GM12878 (cell line): ENCODE results near the gene USP5. TPM values are rescaled to one million over a fixed set of nuclear protein-coding genes. Genes with fewer than 3 reads are reported as not detected.

ENCODE experiments used
- CBFB ChIP-seq: IDR thresholded peaks from 2 replicates; pipeline ENCODE4 v1.6.1; 2016; ENCODE audit warnings: antibody characterized with exemption, low read depth
- CBX3 ChIP-seq: fragments of 200-600 bp; sonication (generic); IDR thresholded peaks from 2 replicates; pipeline ENCODE4 v1.6.1; 2016; ENCODE audit warnings: low read depth, borderline replicate concordance
- ESRRA ChIP-seq: IDR thresholded peaks from 2 replicates; pipeline ENCODE4 v1.6.1; 2012; ENCODE audit warnings: mild to moderate bottlenecking, low read length, improper control_type of control experiment
- ETV6 ChIP-seq, 2 experiments: fragments of 450-650 bp in 1 of 2; IDR thresholded peaks in 1 of 2; conservative IDR thresholded peaks in 1 of 2; 2 replicates each; pipeline ENCODE4 v1.6.1; 2014; ENCODE audit warnings: antibody characterized with exemption in 1 of 2, borderline replicate concordance in 1 of 2, low read depth in 1 of 2, mild to moderate bottlenecking in 1 of 2, moderate library complexity in 1 of 2
- FOS ChIP-seq: IDR thresholded peaks from 3 replicates; pipeline ENCODE4 v1.6.1; 2011; ENCODE audit warnings: borderline replicate concordance; ENCODE audit not compliant: insufficient read length; ENCODE audit errors: extremely low read depth
- FOXK2 ChIP-seq: fragments of 450-650 bp; IDR thresholded peaks from 2 replicates; pipeline ENCODE4 v1.6.1; 2017; ENCODE audit warnings: mild to moderate bottlenecking, moderate library complexity
- FOXM1 ChIP-seq: IDR thresholded peaks from 2 replicates; pipeline ENCODE4 v1.6.1; 2012; ENCODE audit warnings: low read depth, mild to moderate bottlenecking, inconsistent platforms, low read length, moderate library complexity
- HDAC2 ChIP-seq: fragments of 200-600 bp; sonication (generic); IDR thresholded peaks from 2 replicates; pipeline ENCODE4 v1.6.1; 2017
- HDAC6 ChIP-seq: fragments of 200-600 bp; sonication (generic); IDR thresholded peaks from one replicate; pipeline ENCODE4 v1.8.0; 2017; ENCODE audit warnings: antibody characterized with exemption; ENCODE audit not compliant: unreplicated experiment
- MTA2 ChIP-seq: fragments of 450-650 bp; IDR thresholded peaks from 2 replicates; pipeline ENCODE4 v1.6.1; 2016; ENCODE audit warnings: low read depth, mild to moderate bottlenecking, moderate library complexity
- MYC ChIP-seq: IDR thresholded peaks from 2 replicates; pipeline ENCODE4 v1.6.1; 2011; ENCODE audit warnings: mild to moderate bottlenecking, low read length, moderate library complexity, inconsistent platforms; ENCODE audit not compliant: insufficient read depth, insufficient replicate concordance, insufficient read length, severe bottlenecking
- PAX8 ChIP-seq: fragments of 450-650 bp; IDR thresholded peaks from 2 replicates; pipeline ENCODE4 v1.6.1; 2017; ENCODE audit warnings: mild to moderate bottlenecking, moderate library complexity
- POLR2AphosphoS2 ChIP-seq: IDR thresholded peaks from 2 replicates; pipeline ENCODE4 v1.6.1; 2011; ENCODE audit warnings: low read depth, mild to moderate bottlenecking, low read length, improper control_type of control experiment, moderate library complexity
- RB1 ChIP-seq: fragments of 450-650 bp; formaldehyde crosslinking; IDR thresholded peaks from 2 replicates; pipeline ENCODE4 v1.6.1; 2017; ENCODE audit warnings: mild to moderate bottlenecking, borderline replicate concordance
- RBBP5 ChIP-seq: fragments of 200-600 bp; sonication (generic); conservative IDR thresholded peaks from 2 replicates; pipeline ENCODE4 v1.6.1; 2016
- SIN3A ChIP-seq: IDR thresholded peaks from 2 replicates; pipeline ENCODE4 v1.6.1; 2012; ENCODE audit warnings: low read depth, low read length, improper control_type of control experiment
- SMC3 ChIP-seq: IDR thresholded peaks from 2 replicates; pipeline ENCODE4 v1.6.1; 2011; ENCODE audit warnings: low read length, improper control_type of control experiment, borderline replicate concordance
- SRF ChIP-seq, 2 experiments: IDR thresholded peaks; 2 replicates each; pipeline ENCODE4 v1.6.1; 2011; ENCODE audit warnings: low read depth in 2 of 2, low read length in 2 of 2, mild to moderate bottlenecking in 1 of 2, moderate library complexity in 1 of 2
- TCF3 ChIP-seq: IDR thresholded peaks from 2 replicates; pipeline ENCODE4 v1.6.1; 2012; ENCODE audit warnings: low read depth, mild to moderate bottlenecking, low read length, borderline replicate concordance; ENCODE audit not compliant: insufficient read depth
- YY1 ChIP-seq: IDR thresholded peaks from 2 replicates; pipeline ENCODE4 v1.6.1; 2011; ENCODE audit warnings: low read depth, mild to moderate bottlenecking, low read length
- ZNF207 ChIP-seq: fragments of 450-650 bp; IDR thresholded peaks from 2 replicates; pipeline ENCODE4 v1.6.1; 2014; ENCODE audit warnings: antibody characterized with exemption, mild to moderate bottlenecking, borderline replicate concordance
- ZNF217 ChIP-seq: fragments of 450-650 bp; IDR thresholded peaks from 2 replicates; pipeline ENCODE4 v1.6.1; 2017; ENCODE audit warnings: antibody characterized with exemption, mild to moderate bottlenecking
- ZNF274 ChIP-seq: IDR thresholded peaks from one replicate; pipeline ENCODE4 v1.8.0; 2011; ENCODE audit not compliant: insufficient read length, insufficient read depth
- polyA plus RNA-seq, 11 experiments: library from polyadenylated mRNA; depleted of rRNA in 4 of 11; unstranded in 6 of 11; stranded (reverse) in 5 of 11; fragments of >200 nt; fragmentation: Nextera tagmentation in 4 of 11; fragmentation: Illumina TruSeq in 1 of 11; extraction: Ambion mirVana in 4 of 11; extraction: Trizol in 1 of 11; gene quantifications; 1 replicate in 1 of 11; 2 replicates in 10 of 11; pipeline versions ENCODE4 v1.2.1 to v1.2.3, GENCODE V29; 2011 to 2016; ENCODE audit warnings: inconsistent platforms in 2 of 11, missing spikeins in 2 of 11, low read depth in 1 of 11
- total RNA-seq, 4 experiments: library from RNA; depleted of rRNA in 3 of 4; stranded (reverse); fragments of >200 nt in 3 of 4; fragmentation: Illumina TruSeq in 1 of 4; extraction: Trizol in 1 of 4; gene quantifications; 2 replicates each; pipeline versions ENCODE4 v1.2.1 to v1.2.3, GENCODE V29; 2013 to 2021
- TF ChIP-seq, protein P1 (sequence below): IDR thresholded peaks from 2 replicates; pipeline ENCODE4 v1.6.1; 2011; ENCODE audit warnings: borderline replicate concordance, low read depth, mild to moderate bottlenecking, moderate library complexity, low read length; ENCODE audit not compliant: insufficient read depth, poor library complexity, severe bottlenecking
- TF ChIP-seq, protein P2 (sequence below): IDR thresholded peaks from 2 replicates; pipeline ENCODE4 v1.6.1; 2012; ENCODE audit warnings: low read depth, low read length, improper control_type of control experiment
- TF ChIP-seq, protein P3 (sequence below): fragments of 450-650 bp; IDR thresholded peaks from 2 replicates; pipeline ENCODE4 v1.6.1; 2017; ENCODE audit warnings: borderline replicate concordance

The USP5 gene
- total and polyA plus RNA-seq, 10 of the 15 experiments (the other 5 are each of a cell fraction or from before 2014, with no cell fraction given): 2.5 to 124 (median 74.6) TPM

DNA sequence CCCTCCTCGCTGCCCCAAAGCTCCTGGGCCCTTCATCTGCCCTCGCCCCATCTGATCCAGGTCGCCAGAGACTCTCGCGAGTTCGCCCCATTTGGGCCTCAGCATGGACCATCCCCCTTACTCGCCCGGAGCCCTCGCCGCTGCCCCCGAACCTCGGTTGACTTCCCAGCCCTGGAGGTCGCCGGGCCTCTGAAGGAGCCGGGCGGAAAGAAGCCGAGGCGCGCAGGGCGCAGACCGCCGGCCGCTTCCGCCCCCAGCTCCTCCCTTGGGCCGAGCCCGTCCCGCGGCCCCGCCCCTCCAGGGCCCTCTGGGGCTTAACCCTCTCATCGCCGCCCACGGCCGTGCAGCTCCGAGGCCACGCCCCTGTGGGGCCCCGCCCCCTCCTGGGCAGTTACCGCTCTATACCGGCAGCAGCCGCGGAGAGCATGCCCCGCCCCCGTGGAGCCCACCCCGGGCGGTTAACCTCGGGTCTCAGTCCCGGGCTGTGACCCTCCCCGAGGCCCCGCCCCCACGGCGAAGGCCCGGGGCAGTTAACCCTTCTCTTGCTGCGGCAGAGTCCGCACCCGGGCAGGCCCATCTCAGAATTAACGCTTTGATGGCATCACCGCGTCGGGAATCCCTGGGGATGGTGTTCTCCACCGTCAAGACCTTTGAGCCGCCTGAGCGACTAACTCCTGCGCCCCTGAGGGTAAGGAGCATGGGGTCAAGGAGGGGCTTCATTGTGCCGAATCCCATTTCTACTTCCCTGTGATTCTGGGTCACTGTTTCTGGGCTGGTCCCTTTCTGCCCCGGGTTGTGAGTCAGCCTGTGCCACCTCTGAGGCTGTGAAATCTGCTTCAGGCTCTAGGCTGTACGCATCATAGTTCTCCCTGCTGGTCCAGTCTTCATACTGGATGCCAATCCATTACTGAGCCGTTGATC, 21.4 kb downstream of the USP5 start, which contains the start of gene SPSB2 (continued):
- TF ChIP-seq CBX3 (no peak), ZNF217 (no peak), HDAC6 (peak; percentile 42), RBBP5 (no peak), FOXK2 (no peak), ZNF207 (0 out of 2 replicates have a peak, but pooled peaks have one; percentile 25), ESRRA (no peak), POLR2AphosphoS2 (no peak), FOS (no peak), ETV6 (conservative IDR thresholded peaks at IDR 0.05 in 1 of 2, IDR thresholded peaks at IDR 0.05 in 1 of 2; ENCODE audit: borderline replicate concordance in 1 of 2, low read depth in 1 of 2) (no peak), FOXM1 (no peak), MTA2 (no peak), CBFB (no peak), MYC (no peak), YY1 (0 out of 2 replicates have a peak, but pooled peaks have one; percentile 15), HDAC2 (no peak), ZNF274 (no peak), SIN3A (no peak), SMC3 (no peak; the same call in 1 of the 2 replicates), PAX8 (no peak), SRF (IDR thresholded peaks at IDR 0.05; ENCODE audit: low read depth in 2 of 2, low read length in 2 of 2) (no peak), RB1 (no peak), TCF3 (0 out of 2 replicates have a peak, but pooled peaks have one; percentile 5)
- TF ChIP-seq, protein P1, sequence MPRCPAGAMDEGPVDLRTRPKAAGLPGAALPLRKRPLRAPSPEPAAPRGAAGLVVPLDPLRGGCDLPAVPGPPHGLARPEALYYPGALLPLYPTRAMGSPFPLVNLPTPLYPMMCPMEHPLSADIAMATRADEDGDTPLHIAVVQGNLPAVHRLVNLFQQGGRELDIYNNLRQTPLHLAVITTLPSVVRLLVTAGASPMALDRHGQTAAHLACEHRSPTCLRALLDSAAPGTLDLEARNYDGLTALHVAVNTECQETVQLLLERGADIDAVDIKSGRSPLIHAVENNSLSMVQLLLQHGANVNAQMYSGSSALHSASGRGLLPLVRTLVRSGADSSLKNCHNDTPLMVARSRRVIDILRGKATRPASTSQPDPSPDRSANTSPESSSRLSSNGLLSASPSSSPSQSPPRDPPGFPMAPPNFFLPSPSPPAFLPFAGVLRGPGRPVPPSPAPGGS: no peak
- TF ChIP-seq, protein P2, sequence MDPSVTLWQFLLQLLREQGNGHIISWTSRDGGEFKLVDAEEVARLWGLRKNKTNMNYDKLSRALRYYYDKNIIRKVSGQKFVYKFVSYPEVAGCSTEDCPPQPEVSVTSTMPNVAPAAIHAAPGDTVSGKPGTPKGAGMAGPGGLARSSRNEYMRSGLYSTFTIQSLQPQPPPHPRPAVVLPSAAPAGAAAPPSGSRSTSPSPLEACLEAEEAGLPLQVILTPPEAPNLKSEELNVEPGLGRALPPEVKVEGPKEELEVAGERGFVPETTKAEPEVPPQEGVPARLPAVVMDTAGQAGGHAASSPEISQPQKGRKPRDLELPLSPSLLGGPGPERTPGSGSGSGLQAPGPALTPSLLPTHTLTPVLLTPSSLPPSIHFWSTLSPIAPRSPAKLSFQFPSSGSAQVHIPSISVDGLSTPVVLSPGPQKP: no peak; the same call in 1 of the 2 replicates
- TF ChIP-seq, protein P3, sequence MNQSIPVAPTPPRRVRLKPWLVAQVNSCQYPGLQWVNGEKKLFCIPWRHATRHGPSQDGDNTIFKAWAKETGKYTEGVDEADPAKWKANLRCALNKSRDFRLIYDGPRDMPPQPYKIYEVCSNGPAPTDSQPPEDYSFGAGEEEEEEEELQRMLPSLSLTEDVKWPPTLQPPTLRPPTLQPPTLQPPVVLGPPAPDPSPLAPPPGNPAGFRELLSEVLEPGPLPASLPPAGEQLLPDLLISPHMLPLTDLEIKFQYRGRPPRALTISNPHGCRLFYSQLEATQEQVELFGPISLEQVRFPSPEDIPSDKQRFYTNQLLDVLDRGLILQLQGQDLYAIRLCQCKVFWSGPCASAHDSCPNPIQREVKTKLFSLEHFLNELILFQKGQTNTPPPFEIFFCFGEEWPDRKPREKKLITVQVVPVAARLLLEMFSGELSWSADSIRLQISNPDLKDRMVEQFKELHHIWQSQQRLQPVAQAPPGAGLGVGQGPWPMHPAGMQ: no peak
